Measurements from ENCODE around the gene KCNA5. TPM values are rescaled to one million over a fixed set of nuclear protein-coding genes. Genes with fewer than 3 reads are reported as not detected.
A peak's percentile ranks its signal among the peaks of the same experiment; 100 is the strongest.

KCNA5 gene
- total and polyA plus RNA-seq, 2 experiments from 2014 or later, result 0.31 to 0.44 TPM

DNA sequence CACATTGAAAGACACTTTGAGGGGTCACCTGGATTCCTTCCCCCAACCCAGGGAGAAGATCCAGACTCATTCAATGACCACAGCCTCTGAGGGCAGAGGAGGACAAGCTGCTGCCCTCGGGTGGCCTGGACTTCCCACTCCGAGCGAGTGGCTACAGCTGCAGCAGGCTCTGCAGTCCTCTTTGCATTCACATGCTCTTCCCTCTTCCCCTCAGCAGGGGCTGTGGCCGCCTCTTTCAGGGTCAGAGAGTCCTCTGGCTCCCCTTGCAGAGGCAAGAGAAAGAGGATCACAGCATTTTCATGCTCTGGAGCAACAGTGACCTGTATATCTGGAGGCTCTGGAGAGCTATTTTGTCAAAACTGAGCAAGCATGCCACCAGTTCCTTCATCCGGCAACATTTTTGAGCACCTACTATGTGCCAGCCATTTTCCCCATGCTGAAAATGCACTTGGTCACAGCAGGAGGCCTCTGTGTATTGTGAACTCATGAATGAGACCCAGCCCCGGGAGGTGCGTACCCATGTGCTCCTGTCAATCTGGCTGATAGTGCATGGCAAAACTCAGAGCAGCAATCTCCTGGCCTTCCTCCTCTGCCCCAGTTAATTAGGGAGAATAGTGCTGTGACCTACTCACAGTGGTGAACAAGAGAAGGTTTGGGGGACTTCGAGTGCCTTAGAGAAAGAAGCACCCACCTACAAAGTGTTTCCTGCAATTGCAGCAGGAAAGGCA, 42.9 kb upstream of the KCNA5 start:
- H3F3A ChIP-seq (replicated peaks; ENCODE audit: low read depth), result no peaks in the 10 kb centered on the region
- Mint-ChIP-seq H3K27me3 (ENCODE audit: insufficient read depth, low read depth, poor library complexity) (peaks cover 3% of the 10 kb centered on the region), H3K4me1 (no peaks in the 10 kb centered on the region; the same call in 2 of the 3 replicates), H3K27ac (no peak overlapping the region), H3K36me3 (ENCODE audit: low read depth) (no peaks in the 10 kb centered on the region), H3K4me3 (no peak overlapping the region), H3K9me3 (no peaks in the 10 kb centered on the region)
- no peak overlapping the region for H3K27ac ChIP-seq (ENCODE audit: low read depth)
- DNase-seq (ENCODE audit: low spot score) (no peak), ATAC-seq (peak; percentile 58)
- H3K4me2 ChIP-seq, result no peak overlapping the region
- no peaks in the 10 kb centered on the region for H4K20me1 ChIP-seq (replicated peaks; ENCODE audit: insufficient read depth)
- no peak overlapping the region for H3K4me3 ChIP-seq
- TF ChIP-seq REST (IDR thresholded peaks at IDR 0.05; ENCODE audit: unreplicated experiment), result no peak
- H3K36me3 ChIP-seq (ENCODE audit: insufficient read depth), result no peaks in the 10 kb centered on the region
- no peak overlapping the region for H2AFZ ChIP-seq
- no peaks in the 10 kb centered on the region for H3K27me3 ChIP-seq (ENCODE audit: insufficient read depth)
- H3K9me2 ChIP-seq (ENCODE audit: insufficient read depth), result no peaks in the 10 kb centered on the region
- H3K79me2 ChIP-seq (replicated peaks; ENCODE audit: insufficient read depth), result no peaks in the 10 kb centered on the region
- no peaks in the 10 kb centered on the region for H3K4me1 ChIP-seq (ENCODE audit: insufficient read depth)

GRCh38 chr12:5003025-5003666, 40.5 kb upstream of the KCNA5 start:
- Mint-ChIP-seq H3K36me3 (ENCODE audit: low read depth) (no peaks in the 10 kb centered on the region), H3K27ac (no peak overlapping the region), H3K4me1 (no peaks in the 10 kb centered on the region; the same call in 2 of the 3 replicates), H3K27me3 (ENCODE audit: insufficient read depth, low read depth, poor library complexity) (peaks cover 3% of the 10 kb centered on the region), H3K4me3 (no peak overlapping the region), H3K9me3 (no peaks in the 10 kb centered on the region)
- ATAC-seq, result peak; percentile 94
- no peaks in the 10 kb centered on the region for H4K20me1 ChIP-seq (replicated peaks; ENCODE audit: insufficient read depth)
- no peak overlapping the region for H3K27ac ChIP-seq (ENCODE audit: low read depth)
- no peak overlapping the region for H3K4me2 ChIP-seq
- no peaks in the 10 kb centered on the region for H3K79me2 ChIP-seq (replicated peaks; ENCODE audit: insufficient read depth)
- H3K4me1 ChIP-seq (ENCODE audit: insufficient read depth), result no peaks in the 10 kb centered on the region
- H3K4me3 ChIP-seq, result no peak overlapping the region
- TF ChIP-seq POLR2AphosphoS5 (IDR thresholded peaks at IDR 0.05; ENCODE audit: low read depth) (no peak), CTCF (conservative IDR thresholded peaks at IDR 0.05; ENCODE audit: low read depth in 2 of 2) (peak; percentile 80 to 96)
- no peaks in the 10 kb centered on the region for H3K36me3 ChIP-seq (ENCODE audit: insufficient read depth)
- no peaks in the 10 kb centered on the region for H3K27me3 ChIP-seq (ENCODE audit: insufficient read depth)
- H2AFZ ChIP-seq, result no peak overlapping the region
- DNase-seq (ENCODE audit: low spot score), result peak; percentile 87
- no peaks in the 10 kb centered on the region for H3K9me2 ChIP-seq (ENCODE audit: insufficient read depth)
- H3F3A ChIP-seq (replicated peaks; ENCODE audit: low read depth), result no peaks in the 10 kb centered on the region

Measured in GM23338 (cell line).